HepG2 (cell line): Measurements from ENCODE around the gene ZKSCAN1. TPM values are rescaled to one million over a fixed set of nuclear protein-coding genes. Genes with fewer than 3 reads are reported as not detected.

ENCODE experiments used
- FOXJ3 ChIP-seq: sonication (generic); formaldehyde crosslinking; IDR thresholded peaks from 2 replicates; pipeline ENCODE4 v1.4.0; 2020; ENCODE audit warnings: missing genetic modification reagents, mild to moderate bottlenecking, borderline replicate concordance
- MTERF4 ChIP-seq: sonication (generic); formaldehyde crosslinking; IDR thresholded peaks from 2 replicates; pipeline ENCODE4 v1.8.0; 2023; ENCODE audit warnings: mild to moderate bottlenecking, missing genetic modification reagents
- NR2F2 ChIP-seq: IDR thresholded peaks from 2 replicates; pipeline ENCODE4 v1.6.1; 2012; ENCODE audit warnings: low read depth, inconsistent platforms, borderline replicate concordance
- SETDB1 ChIP-seq: sonication (generic); formaldehyde crosslinking; IDR thresholded peaks from 2 replicates; pipeline ENCODE4 v1.5.1; 2020; ENCODE audit warnings: missing genetic modification reagents, mild to moderate bottlenecking, borderline replicate concordance
- SIN3A ChIP-seq: IDR thresholded peaks from 2 replicates; pipeline ENCODE4 v1.6.1; 2011; ENCODE audit warnings: low read depth, mild to moderate bottlenecking, control low read depth, low read length, borderline replicate concordance
- SNAPC5 ChIP-seq: sonication (generic); formaldehyde crosslinking; IDR thresholded peaks from 2 replicates; pipeline ENCODE4 v1.8.1; 2023; ENCODE audit warnings: mild to moderate bottlenecking, missing genetic modification reagents, borderline replicate concordance
- STAT5B ChIP-seq: sonication (generic); formaldehyde crosslinking; IDR thresholded peaks from 2 replicates; pipeline ENCODE4 v1.4.0; 2020; ENCODE audit warnings: missing genetic modification reagents
- ZNF10 ChIP-seq: sonication (generic); formaldehyde crosslinking; IDR thresholded peaks from 2 replicates; pipeline ENCODE4 v1.4.0; 2020; ENCODE audit warnings: mild to moderate bottlenecking, low read depth, missing genetic modification reagents, borderline replicate concordance
- ZNF225 ChIP-seq: sonication (generic); formaldehyde crosslinking; IDR thresholded peaks from 2 replicates; pipeline ENCODE4 v1.4.0; 2020; ENCODE audit warnings: mild to moderate bottlenecking, missing genetic modification reagents
- ZNF430 ChIP-seq: sonication (generic); formaldehyde crosslinking; IDR thresholded peaks from 2 replicates; pipeline ENCODE4 v1.9.0; 2021; ENCODE audit warnings: mild to moderate bottlenecking, missing genetic modification reagents
- ZNF672 ChIP-seq: sonication (generic); formaldehyde crosslinking; IDR thresholded peaks from 2 replicates; pipeline ENCODE4 v1.8.1; 2022; ENCODE audit warnings: missing genetic modification reagents
- ZNF737 ChIP-seq: sonication (generic); formaldehyde crosslinking; IDR thresholded peaks from 2 replicates; pipeline ENCODE4 v1.5.0; 2020; ENCODE audit warnings: missing genetic modification reagents, mild to moderate bottlenecking, borderline replicate concordance
- polyA plus RNA-seq, 8 experiments: library from polyadenylated mRNA; depleted of rRNA in 3 of 8; stranded (reverse) in 7 of 8; unstranded in 1 of 8; fragments of >200 nt; fragmentation: Illumina TruSeq in 4 of 8; extraction: Trizol in 4 of 8; gene quantifications; 2 replicates each; pipeline versions ENCODE4 v1.2.1 to v1.2.3, GENCODE V29; 2011 to 2016; ENCODE audit warnings: low read depth in 4 of 8, missing spikeins in 1 of 8, mixed read lengths in 1 of 8; ENCODE audit not compliant: insufficient read depth in 1 of 8
- total RNA-seq, 5 experiments: library from RNA; depleted of rRNA; stranded (reverse); fragments of >200 nt; fragmentation: Illumina TruSeq; extraction: Trizol; gene quantifications; 2 replicates each; pipeline ENCODE4 v1.2.3, GENCODE V29; 2016; ENCODE audit warnings: low read depth in 1 of 5
- TF ChIP-seq, protein P1 (sequence below): sonication (generic); formaldehyde crosslinking; IDR thresholded peaks from 2 replicates; pipeline ENCODE4 v1.4.0; 2020; ENCODE audit warnings: mild to moderate bottlenecking, missing genetic modification reagents
- TF ChIP-seq, protein P2 (sequence below): sonication (generic); formaldehyde crosslinking; IDR thresholded peaks from 2 replicates; pipeline ENCODE4 v1.4.0; 2020; ENCODE audit warnings: missing genetic modification reagents, borderline replicate concordance
- TF ChIP-seq, protein P3 (sequence below): sonication (generic); formaldehyde crosslinking; IDR thresholded peaks from 2 replicates; pipeline ENCODE4 v1.8.1; 2023; ENCODE audit warnings: mild to moderate bottlenecking, missing genetic modification reagents
- TF ChIP-seq, protein P4 (sequence below): sonication (generic); formaldehyde crosslinking; IDR thresholded peaks from 2 replicates; pipeline ENCODE4 v1.5.0; 2020; ENCODE audit warnings: missing genetic modification reagents
- TF ChIP-seq, protein P5 (sequence below): sonication (generic); formaldehyde crosslinking; conservative IDR thresholded peaks from 2 replicates; pipeline ENCODE4 v1.4.0; 2020; ENCODE audit warnings: mild to moderate bottlenecking, missing genetic modification reagents, moderate library complexity

ZKSCAN1 gene
- total and polyA plus RNA-seq, 2 of the 13 experiments (the other 11 are each of a cell fraction or from before 2014, with no cell fraction given), result 46.4 to 60.6 TPM

- TF ChIP-seq, protein P1, sequence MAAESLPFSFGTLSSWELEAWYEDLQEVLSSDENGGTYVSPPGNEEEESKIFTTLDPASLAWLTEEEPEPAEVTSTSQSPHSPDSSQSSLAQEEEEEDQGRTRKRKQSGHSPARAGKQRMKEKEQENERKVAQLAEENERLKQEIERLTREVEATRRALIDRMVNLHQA (CRISPR knock-in tag), result no peak
- peak; percentile 41; the same call in 1 of the 2 replicates for TF ChIP-seq NR2F2
- peak; percentile 86 for TF ChIP-seq MTERF4 (CRISPR knock-in tag)
- no peak for TF ChIP-seq SNAPC5
- TF ChIP-seq ZNF10 (CRISPR knock-in tag), result no peak
- TF ChIP-seq, protein P2, sequence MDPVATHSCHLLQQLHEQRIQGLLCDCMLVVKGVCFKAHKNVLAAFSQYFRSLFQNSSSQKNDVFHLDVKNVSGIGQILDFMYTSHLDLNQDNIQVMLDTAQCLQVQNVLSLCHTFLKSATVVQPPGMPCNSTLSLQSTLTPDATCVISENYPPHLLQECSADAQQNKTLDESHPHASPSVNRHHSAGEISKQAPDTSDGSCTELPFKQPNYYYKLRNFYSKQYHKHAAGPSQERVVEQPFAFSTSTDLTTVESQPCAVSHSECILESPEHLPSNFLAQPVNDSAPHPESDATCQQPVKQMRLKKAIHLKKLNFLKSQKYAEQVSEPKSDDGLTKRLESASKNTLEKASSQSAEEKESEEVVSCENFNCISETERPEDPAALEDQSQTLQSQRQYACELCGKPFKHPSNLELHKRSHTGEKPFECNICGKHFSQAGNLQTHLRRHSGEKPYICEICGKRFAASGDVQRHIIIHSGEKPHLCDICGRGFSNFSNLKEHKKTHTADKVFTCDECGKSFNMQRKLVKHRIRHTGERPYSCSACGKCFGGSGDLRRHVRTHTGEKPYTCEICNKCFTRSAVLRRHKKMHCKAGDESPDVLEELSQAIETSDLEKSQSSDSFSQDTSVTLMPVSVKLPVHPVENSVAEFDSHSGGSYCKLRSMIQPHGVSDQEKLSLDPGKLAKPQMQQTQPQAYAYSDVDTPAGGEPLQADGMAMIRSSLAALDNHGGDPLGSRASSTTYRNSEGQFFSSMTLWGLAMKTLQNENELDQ (CRISPR knock-in tag), result no peak; the same call in 1 of the 2 replicates
- no peak for TF ChIP-seq ZNF737
- peak; percentile 95 for TF ChIP-seq ZNF430 (CRISPR knock-in tag)
- peak; percentile 75; the same call in 1 of the 2 replicates for TF ChIP-seq ZNF225 (CRISPR knock-in tag)
- TF ChIP-seq, protein P3, sequence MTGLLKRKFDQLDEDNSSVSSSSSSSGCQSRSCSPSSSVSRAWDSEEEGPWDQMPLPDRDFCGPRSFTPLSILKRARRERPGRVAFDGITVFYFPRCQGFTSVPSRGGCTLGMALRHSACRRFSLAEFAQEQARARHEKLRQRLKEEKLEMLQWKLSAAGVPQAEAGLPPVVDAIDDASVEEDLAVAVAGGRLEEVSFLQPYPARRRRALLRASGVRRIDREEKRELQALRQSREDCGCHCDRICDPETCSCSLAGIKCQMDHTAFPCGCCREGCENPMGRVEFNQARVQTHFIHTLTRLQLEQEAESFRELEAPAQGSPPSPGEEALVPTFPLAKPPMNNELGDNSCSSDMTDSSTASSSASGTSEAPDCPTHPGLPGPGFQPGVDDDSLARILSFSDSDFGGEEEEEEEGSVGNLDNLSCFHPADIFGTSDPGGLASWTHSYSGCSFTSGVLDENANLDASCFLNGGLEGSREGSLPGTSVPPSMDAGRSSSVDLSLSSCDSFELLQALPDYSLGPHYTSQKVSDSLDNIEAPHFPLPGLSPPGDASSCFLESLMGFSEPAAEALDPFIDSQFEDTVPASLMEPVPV (CRISPR knock-in tag), result peak; percentile 82
- no peak for TF ChIP-seq ZNF672 (CRISPR knock-in tag)
- TF ChIP-seq SIN3A, result peak; percentile 92; the same call in 1 of the 2 replicates
- TF ChIP-seq, protein P4, sequence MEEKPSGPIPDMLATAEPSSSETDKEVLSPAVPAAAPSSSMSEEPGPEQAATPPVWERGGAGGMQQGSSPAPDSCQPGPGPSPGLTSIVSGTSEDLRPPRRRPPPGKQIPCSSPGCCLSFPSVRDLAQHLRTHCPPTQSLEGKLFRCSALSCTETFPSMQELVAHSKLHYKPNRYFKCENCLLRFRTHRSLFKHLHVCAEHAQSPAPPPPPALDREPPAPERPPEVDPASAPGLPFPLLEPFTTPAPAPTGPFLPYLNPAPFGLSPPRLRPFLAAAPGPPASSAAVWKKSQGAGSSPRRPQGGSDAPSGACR, result peak; percentile 92
- TF ChIP-seq SETDB1, result no peak
- no peak for TF ChIP-seq FOXJ3 (CRISPR knock-in tag)
- peak; percentile 73; the same call in 1 of the 2 replicates for TF ChIP-seq STAT5B (CRISPR knock-in tag)
- TF ChIP-seq, protein P5, sequence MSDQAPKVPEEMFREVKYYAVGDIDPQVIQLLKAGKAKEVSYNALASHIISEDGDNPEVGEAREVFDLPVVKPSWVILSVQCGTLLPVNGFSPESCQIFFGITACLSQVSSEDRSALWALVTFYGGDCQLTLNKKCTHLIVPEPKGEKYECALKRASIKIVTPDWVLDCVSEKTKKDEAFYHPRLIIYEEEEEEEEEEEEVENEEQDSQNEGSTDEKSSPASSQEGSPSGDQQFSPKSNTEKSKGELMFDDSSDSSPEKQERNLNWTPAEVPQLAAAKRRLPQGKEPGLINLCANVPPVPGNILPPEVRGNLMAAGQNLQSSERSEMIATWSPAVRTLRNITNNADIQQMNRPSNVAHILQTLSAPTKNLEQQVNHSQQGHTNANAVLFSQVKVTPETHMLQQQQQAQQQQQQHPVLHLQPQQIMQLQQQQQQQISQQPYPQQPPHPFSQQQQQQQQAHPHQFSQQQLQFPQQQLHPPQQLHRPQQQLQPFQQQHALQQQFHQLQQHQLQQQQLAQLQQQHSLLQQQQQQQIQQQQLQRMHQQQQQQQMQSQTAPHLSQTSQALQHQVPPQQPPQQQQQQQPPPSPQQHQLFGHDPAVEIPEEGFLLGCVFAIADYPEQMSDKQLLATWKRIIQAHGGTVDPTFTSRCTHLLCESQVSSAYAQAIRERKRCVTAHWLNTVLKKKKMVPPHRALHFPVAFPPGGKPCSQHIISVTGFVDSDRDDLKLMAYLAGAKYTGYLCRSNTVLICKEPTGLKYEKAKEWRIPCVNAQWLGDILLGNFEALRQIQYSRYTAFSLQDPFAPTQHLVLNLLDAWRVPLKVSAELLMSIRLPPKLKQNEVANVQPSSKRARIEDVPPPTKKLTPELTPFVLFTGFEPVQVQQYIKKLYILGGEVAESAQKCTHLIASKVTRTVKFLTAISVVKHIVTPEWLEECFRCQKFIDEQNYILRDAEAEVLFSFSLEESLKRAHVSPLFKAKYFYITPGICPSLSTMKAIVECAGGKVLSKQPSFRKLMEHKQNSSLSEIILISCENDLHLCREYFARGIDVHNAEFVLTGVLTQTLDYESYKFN (CRISPR knock-in tag), result peak; percentile 71
Observed at GRCh38 chr7:100081535-100082102, 66.2 kb downstream of the ZKSCAN1 start, which contains the start of gene ZNF3 (continued).
